Measurements from ENCODE around the gene IL17RC.

IL17RC gene

GRCh38 chr3:9876991-9877390 is 39.9 kb upstream of the IL17RC start:
- no peak overlapping the region for H3K4me3 ChIP-seq (ENCODE audit: low read depth, low read length)
- DNase-seq (ENCODE audit: low read depth, low spot score), result no peak
- ChIA-PET CTCF (no interaction called here), POLR2A (no interaction called here)
- TF ChIP-seq, protein P1, sequence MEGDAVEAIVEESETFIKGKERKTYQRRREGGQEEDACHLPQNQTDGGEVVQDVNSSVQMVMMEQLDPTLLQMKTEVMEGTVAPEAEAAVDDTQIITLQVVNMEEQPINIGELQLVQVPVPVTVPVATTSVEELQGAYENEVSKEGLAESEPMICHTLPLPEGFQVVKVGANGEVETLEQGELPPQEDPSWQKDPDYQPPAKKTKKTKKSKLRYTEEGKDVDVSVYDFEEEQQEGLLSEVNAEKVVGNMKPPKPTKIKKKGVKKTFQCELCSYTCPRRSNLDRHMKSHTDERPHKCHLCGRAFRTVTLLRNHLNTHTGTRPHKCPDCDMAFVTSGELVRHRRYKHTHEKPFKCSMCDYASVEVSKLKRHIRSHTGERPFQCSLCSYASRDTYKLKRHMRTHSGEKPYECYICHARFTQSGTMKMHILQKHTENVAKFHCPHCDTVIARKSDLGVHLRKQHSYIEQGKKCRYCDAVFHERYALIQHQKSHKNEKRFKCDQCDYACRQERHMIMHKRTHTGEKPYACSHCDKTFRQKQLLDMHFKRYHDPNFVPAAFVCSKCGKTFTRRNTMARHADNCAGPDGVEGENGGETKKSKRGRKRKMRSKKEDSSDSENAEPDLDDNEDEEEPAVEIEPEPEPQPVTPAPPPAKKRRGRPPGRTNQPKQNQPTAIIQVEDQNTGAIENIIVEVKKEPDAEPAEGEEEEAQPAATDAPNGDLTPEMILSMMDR (IDR thresholded peaks at IDR 0.05; ENCODE audit: insufficient read depth, low read length, missing control alignments), result no peak

GRCh38 chr3:9878700-9879099 is 38.2 kb upstream of the IL17RC start:
- CTCF ChIA-PET, result interaction anchor here (0.7 kb wide), 1 partner anchor 15 kb away, joined by 3 read pairs; no protein-coding TSS in a partner anchor
- POLR2A ChIA-PET, result no interaction called here
- H3K4me3 ChIP-seq (ENCODE audit: low read depth, low read length), result no peak overlapping the region
- no peak for DNase-seq (ENCODE audit: low read depth, low spot score)
- TF ChIP-seq, protein P1 (IDR thresholded peaks at IDR 0.05; ENCODE audit: insufficient read depth, low read length, missing control alignments), result no peak

DNA sequence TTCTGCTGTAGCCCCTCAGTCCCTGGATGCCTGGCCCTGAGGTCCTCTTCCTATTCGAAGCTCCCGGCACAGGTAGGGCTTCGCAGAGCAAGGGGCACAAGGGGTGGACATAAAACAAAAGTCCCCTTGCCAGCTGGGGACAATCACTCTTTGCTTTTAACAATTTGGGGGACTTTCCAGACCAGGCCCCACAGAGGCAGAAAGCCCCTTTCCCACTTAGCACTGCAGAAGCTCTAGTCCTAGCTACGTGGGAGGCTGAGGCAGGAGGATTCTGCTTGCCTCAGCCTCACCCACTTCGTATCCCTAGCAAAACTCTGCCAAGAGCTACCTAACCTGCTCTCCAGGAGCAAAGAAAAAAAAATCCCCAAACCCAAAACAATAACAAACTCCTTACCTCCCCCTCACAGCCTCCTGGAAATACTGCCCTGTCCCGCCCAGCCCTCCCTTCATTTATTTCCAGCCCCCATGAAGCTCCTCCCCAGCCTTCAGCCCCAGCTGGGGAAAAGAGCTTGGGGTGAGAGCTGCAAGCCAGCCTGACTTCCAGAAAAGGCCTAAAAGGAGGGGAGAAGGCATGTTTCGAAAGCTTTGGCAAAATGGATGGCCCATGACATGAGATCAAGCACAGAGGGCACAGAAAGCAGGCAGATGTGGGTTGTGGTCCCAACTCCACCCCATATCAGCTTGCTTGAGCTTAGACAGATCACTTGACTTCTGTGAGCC is 36.9 kb upstream of the IL17RC start, which contains the start of gene CIDEC:
CIDEC (minus strand) TSS at position 424 of the 720 bp plus-strand sequence. CDS start 1,767 bp downstream, outside the sequence.
- no peak within 1 kb of the TSS for H3K4me3 ChIP-seq (ENCODE audit: low read depth, low read length)
- ChIA-PET CTCF (no interaction called here), POLR2A (no interaction called here)
- DNase-seq (ENCODE audit: low read depth, low spot score), result no peak
- TF ChIP-seq, protein P1 (IDR thresholded peaks at IDR 0.05; ENCODE audit: insufficient read depth, low read length, missing control alignments), result no peak

- CTCF ChIA-PET, result interaction anchor here (1.0 kb wide), 2 partner anchors 9 to 65 kb away, joined by 3 to 5 read pairs; partner anchors contain the start of gene JAGN1
- TF ChIP-seq, protein P1 (IDR thresholded peaks at IDR 0.05; ENCODE audit: insufficient read depth, low read length, missing control alignments), result no peak
- DNase-seq (ENCODE audit: low read depth, low spot score), result no peak
- H3K4me3 ChIP-seq (ENCODE audit: low read depth, low read length), result no peak overlapping the region
- POLR2A ChIA-PET, result no interaction called here
Observed at GRCh38 chr3:9881441-9881840, 35.5 kb upstream of the IL17RC start.

DNA sequence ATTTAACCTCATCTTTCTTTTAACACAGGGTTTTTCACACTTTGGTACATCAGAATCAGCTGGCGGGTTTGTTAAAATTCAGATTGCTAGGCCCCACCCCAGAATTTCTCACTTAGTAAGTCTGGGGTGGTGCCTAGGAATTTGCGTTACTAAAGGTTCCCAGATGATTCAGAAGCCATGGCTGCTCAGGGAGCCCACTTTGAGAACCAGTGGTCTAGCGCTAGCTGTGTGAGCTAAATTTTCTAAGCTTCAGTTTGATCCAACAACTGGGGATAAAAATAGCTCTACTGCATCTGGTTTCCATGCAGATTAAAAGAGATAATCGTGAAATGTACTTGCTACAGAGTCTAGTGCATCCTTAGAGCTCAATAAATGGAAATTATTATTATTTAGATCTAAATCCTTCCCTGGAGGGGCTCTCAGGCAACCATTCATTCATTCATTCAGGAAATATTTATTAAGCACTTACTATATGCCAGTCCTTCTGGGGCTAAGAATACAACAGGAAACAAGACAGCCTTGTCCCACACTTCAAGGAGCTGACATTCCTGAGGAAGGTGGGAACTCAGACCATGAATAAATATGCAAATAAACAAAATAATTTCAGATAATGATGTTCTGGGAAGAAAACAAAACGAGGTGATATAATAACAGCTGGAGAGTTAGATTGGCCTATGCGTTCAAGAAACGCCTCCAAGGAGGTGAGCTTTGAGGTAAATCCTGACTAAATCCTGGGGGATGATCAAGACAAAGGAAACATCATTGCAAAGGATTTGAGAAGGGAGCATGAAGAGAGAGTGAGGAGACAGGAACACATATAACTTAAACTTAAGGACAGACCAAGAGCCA is 33.0 kb upstream of the IL17RC start:
- ChIA-PET CTCF (interaction anchor here (0.7 to 3.4 kb wide), 6 partner anchors 9 to 168 kb away, joined by 3 to 14 read pairs (median 7); no protein-coding TSS in a partner anchor), POLR2A (interaction anchor here (0.7 to 2.2 kb wide), 3 partner anchors 10 to 43 kb away, joined by 3 to 7 read pairs (median 4); no protein-coding TSS in a partner anchor)
- no peak overlapping the region for H3K4me3 ChIP-seq (ENCODE audit: low read depth, low read length)
- TF ChIP-seq, protein P1 (IDR thresholded peaks at IDR 0.05; ENCODE audit: insufficient read depth, low read length, missing control alignments), result no peak
- DNase-seq (ENCODE audit: low read depth, low spot score), result no peak
